K562 (cell line): Measurements from ENCODE around the gene DUSP5. TPM values are rescaled to one million over a fixed set of nuclear protein-coding genes. Genes with fewer than 3 reads are reported as not detected.

Experiments used
- AFF4 ChIP-seq: sonication (generic); formaldehyde crosslinking; IDR thresholded peaks from 2 replicates; pipeline ENCODE4 v1.8.0; 2023; ENCODE audit warnings: mild to moderate bottlenecking, missing genetic modification reagents
- BCLAF1 ChIP-seq, 2 experiments: fragments of 450-650 bp in 1 of 2; IDR thresholded peaks; 2 replicates each; pipeline ENCODE4 v1.6.1; 2011 to 2017; ENCODE audit warnings: low read depth in 2 of 2, antibody characterized with exemption in 1 of 2, borderline replicate concordance in 1 of 2, low read length in 1 of 2, mild to moderate bottlenecking in 1 of 2, mixed read lengths in 1 of 2; ENCODE audit not compliant: control insufficient read depth in 1 of 2
- CC2D1A ChIP-seq: fragments of 450-650 bp; IDR thresholded peaks from 2 replicates; pipeline ENCODE4 v1.6.1; 2017; ENCODE audit warnings: mild to moderate bottlenecking
- CXXC5 ChIP-seq: fragments of 250-450 bp; sonication (Bioruptor Pico); IDR thresholded peaks from 2 replicates; pipeline ENCODE4 v1.8.0; 2022; ENCODE audit warnings: inconsistent platforms, mild to moderate bottlenecking, moderate library complexity
- ERF ChIP-seq: fragments of 450-650 bp; formaldehyde crosslinking; IDR thresholded peaks from 2 replicates; pipeline ENCODE4 v1.4.0; 2020; ENCODE audit warnings: mild to moderate bottlenecking, mixed read lengths
- GABPA ChIP-seq: fragments of 200-800 bp; sonication (Bioruptor generic); conservative IDR thresholded peaks from 2 replicates; pipeline ENCODE4 v1.6.1; 2016; ENCODE audit warnings: low read depth, missing genetic modification characterization, missing compliant biosample characterization
- HDAC1 ChIP-seq, 2 experiments: fragments of 450-650 bp; IDR thresholded peaks; 2 replicates each; pipeline ENCODE4 v1.6.1; 2016 to 2017; ENCODE audit warnings: inconsistent platforms in 1 of 2, mild to moderate bottlenecking in 1 of 2, moderate library complexity in 1 of 2
- HDGF ChIP-seq: fragments of 450-650 bp; IDR thresholded peaks from 2 replicates; pipeline ENCODE4 v1.6.1; 2016
- HMG20A ChIP-seq: fragments of 450-650 bp; formaldehyde crosslinking; conservative IDR thresholded peaks from 2 replicates; pipeline ENCODE4 v1.4.0; 2020; ENCODE audit warnings: mild to moderate bottlenecking, mixed read lengths
- KLF13 ChIP-seq: fragments of 450-650 bp; IDR thresholded peaks from 2 replicates; pipeline ENCODE4 v1.6.1; 2016; ENCODE audit warnings: missing genetic modification characterization, low read depth, mild to moderate bottlenecking, missing compliant biosample characterization, moderate library complexity, borderline replicate concordance
- MLLT1 ChIP-seq, 2 experiments: fragments of 450-650 bp; IDR thresholded peaks; 2 replicates each; pipeline ENCODE4 v1.6.1; 2016
- MNT ChIP-seq, 2 experiments: fragments of 450-650 bp; conservative IDR thresholded peaks; 2 replicates each; pipeline ENCODE4 v1.6.1; 2017; ENCODE audit warnings: mild to moderate bottlenecking in 2 of 2, moderate library complexity in 2 of 2
- NONO ChIP-seq, 2 experiments: fragments of 200-400 bp in 1 of 2; fragments of 450-650 bp in 1 of 2; formaldehyde crosslinking in 1 of 2; IDR thresholded peaks; 2 replicates each; pipeline ENCODE4 v1.6.1; 2017; ENCODE audit warnings: low read depth in 2 of 2, mild to moderate bottlenecking in 2 of 2, moderate library complexity in 2 of 2, low read length in 1 of 2
- NR2C2 ChIP-seq, 2 experiments: fragments of 200-800 bp in 1 of 2; sonication (Bioruptor generic) in 1 of 2; sonication (generic) in 1 of 2; formaldehyde crosslinking in 1 of 2; IDR thresholded peaks; 2 replicates each; pipeline versions ENCODE4 v1.6.1 to v1.8.0; 2016 to 2022; ENCODE audit warnings: mild to moderate bottlenecking in 1 of 2, missing compliant biosample characterization in 1 of 2, missing genetic modification characterization in 1 of 2, missing genetic modification reagents in 1 of 2
- SUPT5H ChIP-seq: fragments of 450-650 bp; IDR thresholded peaks from 2 replicates; pipeline ENCODE4 v1.6.1; 2016
- ZC3H4 ChIP-seq: sonication (generic); formaldehyde crosslinking; IDR thresholded peaks from 2 replicates; pipeline ENCODE4 v1.9.0; 2021; ENCODE audit warnings: missing genetic modification reagents, borderline replicate concordance
- polyA plus RNA-seq, 8 experiments: library from polyadenylated mRNA; depleted of rRNA in 4 of 8; stranded (reverse) in 5 of 8; unstranded in 3 of 8; fragments of >200 nt; fragmentation: Nextera tagmentation in 2 of 8; fragmentation: Illumina TruSeq in 1 of 8; extraction: Ambion mirVana in 2 of 8; extraction: Trizol in 1 of 8; gene quantifications; 2 replicates each; pipeline versions ENCODE4 v1.2.1 to v1.2.3, GENCODE V29; 2011 to 2014; ENCODE audit warnings: inconsistent platforms in 1 of 8, missing spikeins in 1 of 8
- total RNA-seq, 7 experiments: library from RNA; depleted of rRNA in 6 of 7; stranded (reverse); fragments of >200 nt in 6 of 7; fragmentation: Illumina TruSeq in 2 of 7; extraction: Trizol in 2 of 7; gene quantifications; 2 replicates each; pipeline versions ENCODE4 v1.2.1 to v1.2.3, GENCODE V29; 2011 to 2021; ENCODE audit warnings: low replicate concordance in 1 of 7

Gene DUSP5
- total and polyA plus RNA-seq, 9 of the 15 experiments (the other 6 are each of a cell fraction or from before 2014, with no cell fraction given), result 0.49 to 3.4 (median 2.0) TPM

- TF ChIP-seq BCLAF1 (IDR thresholded peaks at IDR 0.05; ENCODE audit: borderline replicate concordance in 1 of 2, control insufficient read depth in 1 of 2, low read depth in 2 of 2, low read length in 1 of 2) (no peak), KLF13 (tag) (peak; percentile 43; the same call in 1 of the 2 replicates), MLLT1 (IDR thresholded peaks at IDR 0.05) (peak in 1 of 2 experiments; percentile 51; a peak in 1 of 4 replicates), GABPA (tag) (peak; percentile 74), ZC3H4 (CRISPR knock-in tag) (no peak), NR2C2 (CRISPR knock-in tag; IDR thresholded peaks at IDR 0.05) (no peak), NR2C2 (tag; IDR thresholded peaks at IDR 0.05) (peak; percentile 41; the same call in 1 of the 2 replicates), AFF4 (peak; percentile 79; the same call in 1 of the 2 replicates), HDAC1 (IDR thresholded peaks at IDR 0.05) (peak in 1 of 2 experiments; percentile 55; a peak in 2 of 4 replicates), MNT (conservative IDR thresholded peaks at IDR 0.05) (peak; percentile 54 to 77), ERF (no peak), HMG20A (no peak), SUPT5H (peak; percentile 71), CC2D1A (0 out of 2 replicates have a peak, but pooled peaks have one; percentile 20), NONO (IDR thresholded peaks at IDR 0.05; ENCODE audit: low read depth in 2 of 2, low read length in 1 of 2) (peak; percentile 20 to 59; a peak in 2 of 4 replicates), CXXC5 (CRISPR knock-in tag) (peak; percentile 67), HDGF (no peak)
Observed at GRCh38 chr10:110497438-110498086, at the start of gene DUSP5 (continued).
